Measurements from ENCODE around the gene TMEM248.
"Not testable (repeated sequence)": the region's sequence is repeated elsewhere in the genome, so short reads cannot be mapped to it uniquely, and the experiment has no call there.

DNA sequence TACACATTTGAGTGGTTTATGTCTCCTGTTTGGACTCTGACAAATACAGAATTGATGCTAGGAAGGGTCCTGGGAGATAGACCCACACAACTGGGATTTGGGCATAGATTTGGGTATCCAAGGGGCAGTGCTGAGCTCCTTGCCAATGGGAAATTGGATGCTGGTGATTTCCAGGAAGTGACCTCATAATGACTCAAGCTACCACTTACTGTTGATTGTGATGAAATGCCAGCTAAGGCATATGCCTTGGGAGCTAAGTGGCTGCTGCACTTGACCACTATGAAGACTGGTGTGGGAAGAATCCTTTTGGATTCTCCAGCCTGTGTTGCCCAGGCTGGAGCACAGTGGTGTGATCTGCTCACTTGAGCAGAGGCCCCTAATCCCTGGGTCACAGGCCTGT, 36.5 kb upstream of the TMEM248 start:
- not testable (repeated sequence) for TF ChIP-seq CTCF (conservative IDR thresholded peaks at IDR 0.05); ZFX (IDR thresholded peaks at IDR 0.05)
